ENCODE data around the gene SEMA5A. TPM values are rescaled to one million over a fixed set of nuclear protein-coding genes. Genes with fewer than 3 reads are reported as not detected.

The SEMA5A gene
- total RNA-seq, 1 donor from 2014 or later, result 13.8 TPM

GRCh38 chr5:9544056-9544455, 1.8 kb downstream of the SEMA5A start:
- Histone ChIP-seq H3K4me1 (ENCODE audit: insufficient read depth, low read length) (peaks cover 6% of the 10 kb centered on the region), H3K9me3 (ENCODE audit: insufficient read depth, low read depth, low read length) (no peaks in the 10 kb centered on the region), H3K9ac (ENCODE audit: low read length) (peak overlapping the region; percentile 89), H3K4me3 (ENCODE audit: insufficient read depth, low read depth, low read length) (peak overlapping the region; percentile 77), H3K27me3 (ENCODE audit: insufficient read depth, low read length) (no peaks in the 10 kb centered on the region), H3K79me2 (ENCODE audit: insufficient read depth, low read length) (peaks cover 73% of the 10 kb centered on the region), H3K36me3 (ENCODE audit: insufficient read depth, low read length) (peaks cover 6% of the 10 kb centered on the region), H3K4me2 (ENCODE audit: low read length) (peak overlapping the region; percentile 98), H3K27ac (ENCODE audit: low read depth, low read length) (peak overlapping the region; percentile 65), H2AFZ (ENCODE audit: low read depth, low read length) (peak overlapping the region; percentile 46), H4K20me1 (ENCODE audit: insufficient read depth, low read length) (peaks cover 3% of the 10 kb centered on the region)
- DNase-seq (ENCODE audit: low read depth) (no peak), FAIRE-seq (no peak)
- H3K4me1 Mint-ChIP-seq (ENCODE audit: low read depth, unreplicated experiment), result peaks cover 5% of the 10 kb centered on the region
- no peaks in the 10 kb centered on the region for H3K27me3 Mint-ChIP-seq (ENCODE audit: low read depth, unreplicated experiment)
- TF ChIP-seq EZH2 (IDR thresholded peaks at IDR 0.05; ENCODE audit: insufficient read depth, low read length) (no peak), CTCF (IDR thresholded peaks at IDR 0.05; ENCODE audit: insufficient read depth, low read depth, low read length) (no peak)
- H3K36me3 Mint-ChIP-seq (ENCODE audit: low read depth, unreplicated experiment), result peaks cover 3% of the 10 kb centered on the region
- peak overlapping the region; percentile 54 for H3K27ac Mint-ChIP-seq (ENCODE audit: unreplicated experiment)
- H3K4me3 Mint-ChIP-seq (ENCODE audit: unreplicated experiment), result peak overlapping the region; percentile 88
- no peaks in the 10 kb centered on the region for H3K9me3 Mint-ChIP-seq (ENCODE audit: unreplicated experiment)

GRCh38 chr5:9543311-9543920, 2.5 kb downstream of the SEMA5A start:
- H3K36me3 Mint-ChIP-seq (ENCODE audit: low read depth, unreplicated experiment), result peaks cover 2% of the 10 kb centered on the region
- H3K36me3 ChIP-seq (ENCODE audit: insufficient read depth, low read length), result no peaks in the 10 kb centered on the region
- no peaks in the 10 kb centered on the region for H4K20me1 ChIP-seq (ENCODE audit: insufficient read depth, low read length)
- peak; percentile 17 for FAIRE-seq
- H3K4me3 ChIP-seq (ENCODE audit: insufficient read depth, low read depth, low read length), result peak overlapping the region; percentile 77
- H3K27ac ChIP-seq (ENCODE audit: low read depth, low read length), result peak overlapping the region; percentile 34
- no peak overlapping the region for H3K27ac Mint-ChIP-seq (ENCODE audit: unreplicated experiment)
- H3K4me2 ChIP-seq (ENCODE audit: low read length), result peak overlapping the region; percentile 98
- no peaks in the 10 kb centered on the region for H3K27me3 Mint-ChIP-seq (ENCODE audit: low read depth, unreplicated experiment)
- H3K9me3 Mint-ChIP-seq (ENCODE audit: unreplicated experiment), result no peaks in the 10 kb centered on the region
- DNase-seq (ENCODE audit: low read depth), result no peak
- H3K4me1 ChIP-seq (ENCODE audit: insufficient read depth, low read length), result peaks cover 6% of the 10 kb centered on the region
- H3K4me3 Mint-ChIP-seq (ENCODE audit: unreplicated experiment), result no peak overlapping the region
- no peaks in the 10 kb centered on the region for H3K9me3 ChIP-seq (ENCODE audit: insufficient read depth, low read depth, low read length)
- peak overlapping the region; percentile 89 for H3K9ac ChIP-seq (ENCODE audit: low read length)
- TF ChIP-seq EZH2 (IDR thresholded peaks at IDR 0.05; ENCODE audit: insufficient read depth, low read length), result no peak
- no peak for TF ChIP-seq CTCF (IDR thresholded peaks at IDR 0.05; ENCODE audit: insufficient read depth, low read depth, low read length)
- no peaks in the 10 kb centered on the region for H3K4me1 Mint-ChIP-seq (ENCODE audit: low read depth, unreplicated experiment)
- no peak overlapping the region for H2AFZ ChIP-seq (ENCODE audit: low read depth, low read length)
- H3K27me3 ChIP-seq (ENCODE audit: insufficient read depth, low read length), result no peaks in the 10 kb centered on the region
- peaks cover 67% of the 10 kb centered on the region for H3K79me2 ChIP-seq (ENCODE audit: insufficient read depth, low read length)

- peak; percentile 42 for DNase-seq (ENCODE audit: low read depth)
- no peaks in the 10 kb centered on the region for H4K20me1 ChIP-seq (ENCODE audit: insufficient read depth, low read length)
- H3K4me1 ChIP-seq (ENCODE audit: insufficient read depth, low read length), result peaks cover 3% of the 10 kb centered on the region
- no peak overlapping the region for H2AFZ ChIP-seq (ENCODE audit: low read depth, low read length)
- H3K79me2 ChIP-seq (ENCODE audit: insufficient read depth, low read length), result peaks cover 44% of the 10 kb centered on the region
- H3K4me3 ChIP-seq (ENCODE audit: insufficient read depth, low read depth, low read length), result peak overlapping the region; percentile 48
- no peaks in the 10 kb centered on the region for H3K36me3 ChIP-seq (ENCODE audit: insufficient read depth, low read length)
- Mint-ChIP-seq H3K4me1 (ENCODE audit: low read depth, unreplicated experiment) (no peaks in the 10 kb centered on the region), H3K4me3 (ENCODE audit: unreplicated experiment) (no peak overlapping the region), H3K36me3 (ENCODE audit: low read depth, unreplicated experiment) (peaks cover 2% of the 10 kb centered on the region), H3K27me3 (ENCODE audit: low read depth, unreplicated experiment) (no peaks in the 10 kb centered on the region), H3K9me3 (ENCODE audit: unreplicated experiment) (no peaks in the 10 kb centered on the region), H3K27ac (ENCODE audit: unreplicated experiment) (no peak overlapping the region)
- TF ChIP-seq EZH2 (IDR thresholded peaks at IDR 0.05; ENCODE audit: insufficient read depth, low read length), result no peak
- no peak for TF ChIP-seq CTCF (IDR thresholded peaks at IDR 0.05; ENCODE audit: insufficient read depth, low read depth, low read length)
- H3K27ac ChIP-seq (ENCODE audit: low read depth, low read length), result peak overlapping the region; percentile 73
- H3K4me2 ChIP-seq (ENCODE audit: low read length), result peak overlapping the region; percentile 84
- no peaks in the 10 kb centered on the region for H3K27me3 ChIP-seq (ENCODE audit: insufficient read depth, low read length)
- FAIRE-seq, result peak; percentile 63
- H3K9me3 ChIP-seq (ENCODE audit: insufficient read depth, low read depth, low read length), result no peaks in the 10 kb centered on the region
- peak overlapping the region; percentile 74 for H3K9ac ChIP-seq (ENCODE audit: low read length)
Measured at GRCh38 chr5:9540791-9541190, 5.1 kb downstream of the SEMA5A start.

Measured in astrocyte (in vitro differentiated cells and primary cell).